HEK293 (cell line): ENCODE results near the gene SYNE2.

ENCODE experiments used
- CTCF ChIA-PET: fragments of 350-600 bp; formaldehyde crosslinking; extraction: SDS; loops from one replicate; lab custom pipeline; 2021; ENCODE audit warnings: antibody characterized with exemption; lab: Yijun Ruan, JAX
- POLR2A ChIA-PET: fragments of 300-600 bp; formaldehyde crosslinking; extraction: SDS; loops from one replicate; lab custom pipeline; 2020; ENCODE audit warnings: antibody characterized with exemption, inconsistent platforms; lab: Yijun Ruan, JAX
- H3K27ac ChIP-seq: fragments of 200-500 bp; sonication (Bioruptor generic); 2 replicates; pipeline ENCODE4 v1.5.1; 2014; ENCODE audit warnings: low read depth, low read length, control low read depth, inconsistent platforms; ENCODE audit errors: extremely low read depth
- H3K36me3 ChIP-seq, 2 experiments: fragments of 200-500 bp in 1 of 2; sonication (Bioruptor generic) in 1 of 2; 1 replicate in 1 of 2; 2 replicates in 1 of 2; pipeline ENCODE4 v1.5.1; 2014 to 2017; ENCODE audit warnings: inconsistent platforms in 2 of 2, low read length in 2 of 2; ENCODE audit not compliant: control insufficient read depth in 2 of 2, insufficient read depth in 1 of 2
- H3K4me1 ChIP-seq: fragments of 200-500 bp; sonication (Bioruptor generic); 2 replicates; pipeline ENCODE4 v1.5.1; 2014; ENCODE audit warnings: mild to moderate bottlenecking, low read length, inconsistent platforms; ENCODE audit not compliant: control insufficient read depth, insufficient read depth
- H3K4me3 ChIP-seq: 2 replicates; pipeline ENCODE4 v1.5.1; 2011; ENCODE audit warnings: low read depth, mild to moderate bottlenecking, control low read depth, low read length, moderate library complexity
- H3K9me3 ChIP-seq: fragments of 200-500 bp; sonication (Bioruptor generic); 2 replicates; pipeline ENCODE4 v1.5.1; 2014; ENCODE audit warnings: low read depth, low read length, inconsistent platforms; ENCODE audit not compliant: control insufficient read depth, insufficient read depth
- GLIS1 ChIP-seq: fragments of 450-650 bp; formaldehyde crosslinking; IDR thresholded peaks from 2 replicates; pipeline ENCODE4 v1.5.1; 2016; ENCODE audit warnings: missing biosample characterization, missing genetic modification characterization
- GLIS2 ChIP-seq: fragments of 450-650 bp; formaldehyde crosslinking; IDR thresholded peaks from 2 replicates; pipeline ENCODE4 v1.5.1; 2016; ENCODE audit warnings: missing biosample characterization, missing genetic modification characterization
- KLF9 ChIP-seq: fragments of 450-650 bp; formaldehyde crosslinking; IDR thresholded peaks from 2 replicates; pipeline ENCODE4 v1.5.1; 2016; ENCODE audit warnings: missing biosample characterization, missing genetic modification characterization, low read depth
- PRDM1 ChIP-seq: fragments of 450-650 bp; formaldehyde crosslinking; IDR thresholded peaks from 2 replicates; pipeline ENCODE4; 2016; ENCODE audit warnings: missing biosample characterization, missing genetic modification characterization
- SETDB1 ChIP-seq: IDR thresholded peaks from one replicate; pipeline ENCODE4 v1.6.1; 2017; ENCODE audit warnings: mild to moderate bottlenecking, low read length, moderate library complexity, mixed read lengths; ENCODE audit not compliant: insufficient read length
- TRIM28 ChIP-seq: IDR thresholded peaks from 2 replicates; pipeline ENCODE4 v1.6.1; 2011; ENCODE audit warnings: low read length, control low read depth, borderline replicate concordance
- ZBTB17 ChIP-seq: fragments of 450-650 bp; formaldehyde crosslinking; IDR thresholded peaks from 2 replicates; pipeline ENCODE4 v1.5.1; 2016; ENCODE audit warnings: missing biosample characterization, missing genetic modification characterization
- ZIC2 ChIP-seq: fragments of 450-650 bp; formaldehyde crosslinking; IDR thresholded peaks from 2 replicates; pipeline ENCODE4 v1.5.1; 2016; ENCODE audit warnings: missing biosample characterization, missing genetic modification characterization
- ZNF132 ChIP-seq: fragments of 450-650 bp; formaldehyde crosslinking; IDR thresholded peaks from 2 replicates; pipeline ENCODE4 v1.5.1; 2017; ENCODE audit warnings: missing biosample characterization, missing genetic modification characterization, borderline replicate concordance
- ZNF146 ChIP-seq: fragments of 450-650 bp; formaldehyde crosslinking; IDR thresholded peaks from 2 replicates; pipeline ENCODE4 v1.5.1; 2016; ENCODE audit warnings: missing biosample characterization, missing genetic modification characterization
- ZNF184 ChIP-seq: fragments of 450-650 bp; IDR thresholded peaks from 2 replicates; pipeline ENCODE4 v1.5.1; 2018; ENCODE audit warnings: missing biosample characterization, mild to moderate bottlenecking, missing genetic modification characterization
- ZNF239 ChIP-seq: fragments of 450-650 bp; formaldehyde crosslinking; IDR thresholded peaks from 2 replicates; pipeline ENCODE4 v1.5.1; 2016; ENCODE audit warnings: missing biosample characterization, missing genetic modification characterization
- ZNF248 ChIP-seq: fragments of 450-650 bp; formaldehyde crosslinking; IDR thresholded peaks from 2 replicates; pipeline ENCODE4 v1.5.1; 2017; ENCODE audit warnings: missing biosample characterization, missing genetic modification characterization
- ZNF266 ChIP-seq: fragments of 450-650 bp; formaldehyde crosslinking; IDR thresholded peaks from 2 replicates; pipeline ENCODE4 v1.5.1; 2016; ENCODE audit warnings: missing biosample characterization, missing genetic modification characterization, low read depth
- ZNF292 ChIP-seq: fragments of 450-650 bp; formaldehyde crosslinking; IDR thresholded peaks from 2 replicates; pipeline ENCODE4 v1.5.1; 2016; ENCODE audit warnings: low read depth, missing biosample characterization, missing genetic modification characterization, borderline replicate concordance
- ZNF341 ChIP-seq: fragments of 450-650 bp; formaldehyde crosslinking; IDR thresholded peaks from 2 replicates; pipeline ENCODE4; 2016; ENCODE audit warnings: low read depth, missing biosample characterization, missing genetic modification characterization
- ZNF423 ChIP-seq: fragments of 450-650 bp; formaldehyde crosslinking; IDR thresholded peaks from 2 replicates; pipeline ENCODE4 v1.5.1; 2016; ENCODE audit warnings: missing biosample characterization, missing genetic modification characterization
- ZNF473 ChIP-seq: fragments of 450-650 bp; formaldehyde crosslinking; IDR thresholded peaks from 2 replicates; pipeline ENCODE4 v1.5.1; 2017; ENCODE audit warnings: missing biosample characterization, missing genetic modification characterization
- ZNF549 ChIP-seq: fragments of 450-650 bp; IDR thresholded peaks from 2 replicates; pipeline ENCODE4 v1.5.1; 2018; ENCODE audit warnings: missing biosample characterization, missing genetic modification characterization, mild to moderate bottlenecking, inconsistent platforms, moderate library complexity
- ZNF558 ChIP-seq: fragments of 450-650 bp; formaldehyde crosslinking; IDR thresholded peaks from 2 replicates; pipeline ENCODE4 v1.5.1; 2016; ENCODE audit warnings: missing biosample characterization, missing genetic modification characterization
- ZNF639 ChIP-seq: fragments of 450-650 bp; formaldehyde crosslinking; IDR thresholded peaks from 2 replicates; pipeline ENCODE4 v1.5.1; 2016; ENCODE audit warnings: missing biosample characterization, missing genetic modification characterization
- ZNF654 ChIP-seq: fragments of 450-650 bp; formaldehyde crosslinking; IDR thresholded peaks from 2 replicates; pipeline ENCODE4 v1.5.1; 2016; ENCODE audit warnings: low read depth, missing biosample characterization, missing genetic modification characterization
- ZNF76 ChIP-seq: fragments of 450-650 bp; formaldehyde crosslinking; IDR thresholded peaks from 2 replicates; pipeline ENCODE4; 2016; ENCODE audit warnings: low read depth, missing biosample characterization, missing genetic modification characterization, borderline replicate concordance
- ZNF830 ChIP-seq: fragments of 450-650 bp; IDR thresholded peaks from 2 replicates; pipeline ENCODE4 v1.5.0; 2018; ENCODE audit warnings: missing biosample characterization, missing genetic modification characterization, low read depth, mild to moderate bottlenecking, moderate library complexity
- ZSCAN30 ChIP-seq: fragments of 450-650 bp; IDR thresholded peaks from 2 replicates; pipeline ENCODE4 v1.5.1; 2018; ENCODE audit warnings: missing biosample characterization, mild to moderate bottlenecking, missing genetic modification characterization, moderate library complexity
- TF ChIP-seq, protein P1 (sequence below): fragments of 450-650 bp; formaldehyde crosslinking; IDR thresholded peaks from 2 replicates; pipeline ENCODE4 v1.5.1; 2017; ENCODE audit warnings: missing biosample characterization, missing genetic modification characterization
- TF ChIP-seq, protein P2 (sequence below): fragments of 450-650 bp; formaldehyde crosslinking; IDR thresholded peaks from 2 replicates; pipeline ENCODE4 v1.5.1; 2016; ENCODE audit warnings: missing biosample characterization, missing genetic modification characterization

The SYNE2 gene

DNA sequence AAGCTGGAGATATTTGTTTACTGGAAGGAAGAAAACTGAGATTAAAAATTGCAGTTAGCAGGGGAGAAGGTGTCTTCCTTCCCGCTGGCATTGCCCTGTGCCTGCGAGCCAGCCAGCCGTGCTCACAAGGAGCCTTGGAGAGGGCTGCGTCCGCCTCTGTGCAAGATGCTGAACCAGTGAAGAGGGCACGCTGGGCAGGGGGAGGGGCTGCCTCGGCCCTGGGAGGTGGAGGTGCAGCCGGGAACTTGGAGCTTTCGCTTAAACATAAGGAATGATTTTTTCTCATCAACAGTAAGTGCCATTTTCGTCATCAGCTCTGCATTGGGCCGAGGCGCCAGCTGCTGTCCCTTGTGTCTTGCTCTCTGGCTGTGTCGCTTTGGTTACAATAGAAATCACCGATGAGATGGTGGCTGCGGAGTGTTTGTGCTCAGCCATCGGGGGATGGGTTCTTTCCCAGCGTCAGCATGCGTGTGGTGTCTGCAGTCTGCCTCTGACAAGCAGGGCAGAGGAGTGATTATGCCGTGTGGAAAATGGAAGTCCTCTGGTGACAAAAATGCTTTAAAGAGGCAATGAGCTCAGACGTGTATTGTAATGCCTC, 344.1 kb downstream of the SYNE2 start:
- Histone ChIP-seq H3K36me3 (no peaks in the 10 kb centered on the region), H3K4me3 (no peak overlapping the region), H3K4me1 (peaks cover 4% of the 10 kb centered on the region; the same call in 1 of the 2 replicates), H3K9me3 (no peaks in the 10 kb centered on the region), H3K27ac (no peak overlapping the region)
- ChIA-PET POLR2A (no interaction called here), CTCF (interaction anchor here (1.0 kb wide), 1 partner anchor 397 kb away, joined by 3 read pairs; no protein-coding TSS in a partner anchor)
- no peak for TF ChIP-seq ZNF341 (tag by site-specific recombination)
- TF ChIP-seq SETDB1: no peak
- TF ChIP-seq ZNF76 (tag by site-specific recombination): no peak
- TF ChIP-seq GLIS1 (tag by site-specific recombination): peak; percentile 55
- 0 out of 2 replicates have a peak, but pooled peaks have one; percentile 15 for TF ChIP-seq ZIC2
- peak; percentile 53; the same call in 1 of the 2 replicates for TF ChIP-seq PRDM1 (tag by site-specific recombination)
- TF ChIP-seq GLIS2: peak; percentile 49
- 0 out of 2 replicates have a peak, but pooled peaks have one; percentile 46 for TF ChIP-seq ZBTB17 (tag by site-specific recombination)
- peak; percentile 92; the same call in 1 of the 2 replicates for TF ChIP-seq TRIM28
- TF ChIP-seq ZNF639 (tag by site-specific recombination): no peak
- no peak for TF ChIP-seq ZNF654
- TF ChIP-seq ZNF239 (tag by site-specific recombination): no peak
- TF ChIP-seq ZSCAN30: no peak

DNA sequence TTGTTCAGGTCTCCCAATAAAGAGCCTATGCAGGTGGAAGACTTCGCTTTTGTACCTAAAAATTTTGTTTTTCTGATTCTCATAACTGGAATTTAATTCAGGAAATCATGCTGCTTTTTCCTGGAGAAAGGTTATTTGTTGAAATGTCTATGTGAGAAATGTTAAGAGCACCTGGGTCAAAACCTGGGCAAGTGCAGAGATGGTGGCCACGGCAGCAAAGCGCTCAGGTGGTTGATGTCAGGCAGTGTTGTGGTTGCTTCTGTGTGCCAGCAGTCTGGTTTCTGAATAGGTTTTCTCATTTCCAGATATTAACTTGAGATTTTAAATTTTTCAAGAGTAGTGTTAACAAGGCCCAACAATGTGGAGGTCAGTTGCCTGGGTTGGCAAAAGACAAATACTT, 345.2 kb downstream of the SYNE2 start:
- no peaks in the 10 kb centered on the region for H3K9me3 ChIP-seq
- peaks cover 4% of the 10 kb centered on the region; the same call in 1 of the 2 replicates for H3K4me1 ChIP-seq
- CTCF ChIA-PET: no interaction called here
- H3K4me3 ChIP-seq: no peak overlapping the region
- no peaks in the 10 kb centered on the region for H3K36me3 ChIP-seq
- H3K27ac ChIP-seq: no peak overlapping the region
- POLR2A ChIA-PET: no interaction called here
- TF ChIP-seq ZNF830 (tag by site-specific recombination): no peak
- no peak for TF ChIP-seq ZNF654
- TF ChIP-seq ZNF423 (tag by site-specific recombination): no peak
- TF ChIP-seq, protein P1, sequence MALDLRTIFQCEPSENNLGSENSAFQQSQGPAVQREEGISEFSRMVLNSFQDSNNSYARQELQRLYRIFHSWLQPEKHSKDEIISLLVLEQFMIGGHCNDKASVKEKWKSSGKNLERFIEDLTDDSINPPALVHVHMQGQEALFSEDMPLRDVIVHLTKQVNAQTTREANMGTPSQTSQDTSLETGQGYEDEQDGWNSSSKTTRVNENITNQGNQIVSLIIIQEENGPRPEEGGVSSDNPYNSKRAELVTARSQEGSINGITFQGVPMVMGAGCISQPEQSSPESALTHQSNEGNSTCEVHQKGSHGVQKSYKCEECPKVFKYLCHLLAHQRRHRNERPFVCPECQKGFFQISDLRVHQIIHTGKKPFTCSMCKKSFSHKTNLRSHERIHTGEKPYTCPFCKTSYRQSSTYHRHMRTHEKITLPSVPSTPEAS (tag by site-specific recombination): no peak
- TF ChIP-seq ZNF266: no peak
- TF ChIP-seq ZNF132 (tag by site-specific recombination): no peak
- no peak for TF ChIP-seq KLF9 (tag by site-specific recombination)
- TF ChIP-seq GLIS2: no peak
- no peak for TF ChIP-seq ZNF549
- TF ChIP-seq ZNF146 (tag by site-specific recombination): no peak
- TF ChIP-seq, protein P2, sequence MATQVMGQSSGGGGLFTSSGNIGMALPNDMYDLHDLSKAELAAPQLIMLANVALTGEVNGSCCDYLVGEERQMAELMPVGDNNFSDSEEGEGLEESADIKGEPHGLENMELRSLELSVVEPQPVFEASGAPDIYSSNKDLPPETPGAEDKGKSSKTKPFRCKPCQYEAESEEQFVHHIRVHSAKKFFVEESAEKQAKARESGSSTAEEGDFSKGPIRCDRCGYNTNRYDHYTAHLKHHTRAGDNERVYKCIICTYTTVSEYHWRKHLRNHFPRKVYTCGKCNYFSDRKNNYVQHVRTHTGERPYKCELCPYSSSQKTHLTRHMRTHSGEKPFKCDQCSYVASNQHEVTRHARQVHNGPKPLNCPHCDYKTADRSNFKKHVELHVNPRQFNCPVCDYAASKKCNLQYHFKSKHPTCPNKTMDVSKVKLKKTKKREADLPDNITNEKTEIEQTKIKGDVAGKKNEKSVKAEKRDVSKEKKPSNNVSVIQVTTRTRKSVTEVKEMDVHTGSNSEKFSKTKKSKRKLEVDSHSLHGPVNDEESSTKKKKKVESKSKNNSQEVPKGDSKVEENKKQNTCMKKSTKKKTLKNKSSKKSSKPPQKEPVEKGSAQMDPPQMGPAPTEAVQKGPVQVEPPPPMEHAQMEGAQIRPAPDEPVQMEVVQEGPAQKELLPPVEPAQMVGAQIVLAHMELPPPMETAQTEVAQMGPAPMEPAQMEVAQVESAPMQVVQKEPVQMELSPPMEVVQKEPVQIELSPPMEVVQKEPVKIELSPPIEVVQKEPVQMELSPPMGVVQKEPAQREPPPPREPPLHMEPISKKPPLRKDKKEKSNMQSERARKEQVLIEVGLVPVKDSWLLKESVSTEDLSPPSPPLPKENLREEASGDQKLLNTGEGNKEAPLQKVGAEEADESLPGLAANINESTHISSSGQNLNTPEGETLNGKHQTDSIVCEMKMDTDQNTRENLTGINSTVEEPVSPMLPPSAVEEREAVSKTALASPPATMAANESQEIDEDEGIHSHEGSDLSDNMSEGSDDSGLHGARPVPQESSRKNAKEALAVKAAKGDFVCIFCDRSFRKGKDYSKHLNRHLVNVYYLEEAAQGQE (tag by site-specific recombination): no peak
- no peak for TF ChIP-seq ZNF248
- no peak for TF ChIP-seq ZNF184
- no peak for TF ChIP-seq ZNF558 (tag by site-specific recombination)
- no peak for TF ChIP-seq ZNF292 (tag by site-specific recombination)
- TF ChIP-seq ZNF473: no peak
